ENCODE measurements around the gene PELI2.

The PELI2 gene

DNA sequence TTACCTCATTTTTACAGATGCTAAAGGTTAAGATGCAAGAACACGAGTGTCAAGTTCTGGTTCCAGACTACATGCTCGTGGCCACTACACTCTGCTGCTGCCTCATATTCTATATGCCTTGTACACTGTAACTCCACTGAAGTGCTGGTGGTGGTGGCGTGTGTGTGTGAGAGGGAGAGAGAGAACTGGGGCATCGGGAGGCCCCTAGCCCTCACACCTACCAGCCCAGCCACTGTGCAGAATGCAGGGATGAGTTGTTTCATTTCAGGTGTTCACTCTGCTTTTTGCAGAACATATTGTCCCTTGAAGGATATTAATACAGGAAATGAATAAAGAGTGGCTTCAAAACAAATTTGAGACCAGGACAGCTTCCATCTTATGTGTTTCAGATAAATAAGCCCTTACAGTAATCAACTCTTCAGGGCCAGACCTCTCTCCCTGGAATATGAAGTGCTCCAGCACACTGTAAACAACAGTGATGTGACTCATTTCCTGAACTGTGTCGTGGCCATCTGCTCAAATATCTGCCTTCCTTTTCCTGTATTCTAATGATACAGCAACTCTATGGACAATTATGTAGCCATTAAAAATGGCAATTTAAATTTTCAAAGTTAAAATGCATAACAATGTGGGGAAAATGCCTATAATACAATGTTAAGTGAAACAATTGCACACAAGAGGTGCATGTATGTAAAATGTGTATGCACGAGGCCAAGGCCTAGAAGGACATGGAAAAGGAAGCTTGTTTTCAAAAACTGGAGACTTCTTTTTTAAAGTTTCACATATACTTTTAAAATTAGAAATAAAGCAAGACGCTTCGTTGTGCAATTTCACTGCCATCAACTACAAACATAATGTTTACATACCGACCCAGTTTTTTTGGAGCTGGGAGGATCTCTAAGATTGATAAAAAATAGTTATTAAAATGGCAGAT is 215.4 kb downstream of the PELI2 start:
- no peaks in the 10 kb centered on the region for H3K27me3 ChIP-seq (ENCODE audit: control insufficient read depth in 1 of 2, insufficient read depth in 2 of 2, low read length in 2 of 2)
- H3K4me1 ChIP-seq (ENCODE audit: control insufficient read depth in 1 of 2, insufficient read depth in 2 of 2, low read length in 2 of 2) = peaks cover 5 to 10% of the 10 kb centered on the region in 2 donors
- H3K27ac ChIP-seq (ENCODE audit: low read depth, low read length) = no peak overlapping the region
- H3K9me3 ChIP-seq (ENCODE audit: control insufficient read depth in 1 of 2, low read length in 2 of 2) = no peaks in the 10 kb centered on the region
- H3K9ac ChIP-seq (ENCODE audit: low read depth in 1 of 2, low read length in 2 of 2) = no peak overlapping the region
- no peaks in the 10 kb centered on the region for H3K36me3 ChIP-seq (ENCODE audit: control insufficient read depth in 1 of 2, insufficient read depth in 2 of 2, low read length in 2 of 2)
- H3K4me3 ChIP-seq (ENCODE audit: low read depth in 1 of 2, low read length in 2 of 2) = no peak overlapping the region

DNA sequence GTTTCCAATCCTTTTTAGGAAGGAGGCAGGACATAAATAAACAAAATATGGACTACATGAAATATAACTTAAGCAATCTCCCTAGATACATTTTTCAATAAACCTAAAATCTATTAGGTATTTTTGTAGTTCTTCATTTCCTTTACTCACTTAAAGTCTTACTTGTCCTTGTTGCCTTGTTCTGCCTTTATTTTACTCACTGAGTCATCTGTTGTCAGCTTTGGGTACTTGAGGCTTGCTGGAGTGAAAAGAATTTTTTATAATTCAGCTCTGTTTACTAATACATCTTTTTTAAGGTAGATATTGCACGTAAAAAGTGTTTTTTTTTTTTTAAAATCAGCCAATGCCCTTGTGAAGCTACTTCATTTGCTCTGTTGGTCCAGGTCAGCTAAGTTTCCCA is 216.2 kb downstream of the PELI2 start:
- no peaks in the 10 kb centered on the region for H3K36me3 ChIP-seq (ENCODE audit: control insufficient read depth in 1 of 2, insufficient read depth in 2 of 2, low read length in 2 of 2)
- no peak overlapping the region for H3K9ac ChIP-seq (ENCODE audit: low read depth in 1 of 2, low read length in 2 of 2)
- peaks cover 5 to 10% of the 10 kb centered on the region in 2 donors for H3K4me1 ChIP-seq (ENCODE audit: control insufficient read depth in 1 of 2, insufficient read depth in 2 of 2, low read length in 2 of 2)
- H3K4me3 ChIP-seq (ENCODE audit: low read depth in 1 of 2, low read length in 2 of 2) = no peak overlapping the region
- H3K27ac ChIP-seq (ENCODE audit: low read depth, low read length) = no peak overlapping the region
- H3K27me3 ChIP-seq (ENCODE audit: control insufficient read depth in 1 of 2, insufficient read depth in 2 of 2, low read length in 2 of 2) = no peaks in the 10 kb centered on the region
- H3K9me3 ChIP-seq (ENCODE audit: control insufficient read depth in 1 of 2, low read length in 2 of 2) = no peaks in the 10 kb centered on the region

DNA sequence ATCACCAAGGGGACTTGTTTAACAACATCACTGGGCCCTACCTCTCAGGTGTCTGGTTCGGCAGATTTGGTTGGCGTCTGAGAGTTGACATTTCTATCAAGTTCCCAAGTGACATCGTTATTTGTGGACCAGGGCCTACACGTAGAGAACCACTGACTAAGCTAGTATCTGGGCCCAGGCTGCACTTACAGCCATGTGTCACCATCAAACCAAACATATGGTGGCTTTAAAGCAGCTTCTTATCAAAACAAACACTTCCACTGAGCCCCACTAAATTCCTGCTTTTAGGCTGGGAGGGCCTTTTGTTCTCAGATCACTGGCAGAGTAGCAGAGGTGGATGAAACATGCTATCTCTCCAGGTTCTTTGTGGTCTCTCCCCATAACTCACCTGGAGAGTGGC is 220.5 kb downstream of the PELI2 start:
- peaks cover 2 to 13% of the 10 kb centered on the region in 2 donors for H3K4me1 ChIP-seq (ENCODE audit: control insufficient read depth in 1 of 2, insufficient read depth in 2 of 2, low read length in 2 of 2)
- no peaks in the 10 kb centered on the region for H3K9me3 ChIP-seq (ENCODE audit: control insufficient read depth in 1 of 2, low read length in 2 of 2)
- H3K27me3 ChIP-seq (ENCODE audit: control insufficient read depth in 1 of 2, insufficient read depth in 2 of 2, low read length in 2 of 2) = no peaks in the 10 kb centered on the region
- no peak overlapping the region for H3K4me3 ChIP-seq (ENCODE audit: low read depth in 1 of 2, low read length in 2 of 2)
- no peak overlapping the region for H3K9ac ChIP-seq (ENCODE audit: low read depth in 1 of 2, low read length in 2 of 2)
- H3K36me3 ChIP-seq (ENCODE audit: control insufficient read depth in 1 of 2, insufficient read depth in 2 of 2, low read length in 2 of 2) = no peaks in the 10 kb centered on the region
- H3K27ac ChIP-seq (ENCODE audit: low read depth, low read length) = no peak overlapping the region

DNA sequence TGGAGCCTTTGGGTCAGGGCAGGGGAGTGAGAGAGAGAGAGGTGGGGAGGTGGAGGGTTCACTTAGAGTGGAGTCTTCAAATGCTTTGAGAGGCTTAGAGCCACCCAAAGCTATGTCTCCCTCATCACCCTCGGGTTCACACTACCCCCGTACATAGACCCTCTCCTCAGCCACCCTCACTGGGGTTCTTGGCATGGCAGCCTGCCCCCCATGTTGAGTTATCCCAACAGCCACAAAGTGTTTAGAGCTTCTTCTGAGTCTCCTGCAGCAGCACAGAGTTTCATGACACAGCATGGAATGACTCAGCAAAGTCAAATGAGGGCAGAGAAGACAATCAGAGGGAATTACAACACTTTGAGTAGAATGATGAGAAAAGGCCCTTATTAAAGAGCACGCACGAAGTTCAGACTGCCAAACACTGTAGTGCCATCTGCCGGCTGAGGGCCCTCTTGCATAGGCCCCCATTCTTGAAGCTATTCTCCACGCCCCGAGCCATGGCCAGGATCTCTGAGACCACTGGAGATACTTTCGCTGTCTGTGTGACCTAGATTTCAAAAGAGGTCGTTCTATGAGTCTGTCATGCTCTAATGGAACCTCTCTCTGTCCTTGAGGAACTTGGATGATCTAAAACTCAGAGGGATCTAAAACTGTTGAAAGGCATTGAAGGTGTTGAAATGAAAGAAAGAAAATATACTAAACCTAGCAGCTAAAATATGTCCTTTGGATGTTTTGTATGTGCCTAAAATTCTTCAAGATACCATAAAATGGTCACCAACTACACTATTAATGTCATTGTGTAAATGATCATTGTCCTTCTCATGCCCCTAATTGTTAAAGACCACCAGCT is 221.9 kb downstream of the PELI2 start:
- Histone ChIP-seq H3K9me3 (ENCODE audit: control insufficient read depth in 1 of 2, low read length in 2 of 2) (no peaks in the 10 kb centered on the region), H3K27me3 (ENCODE audit: control insufficient read depth in 1 of 2, insufficient read depth in 2 of 2, low read length in 2 of 2) (no peaks in the 10 kb centered on the region), H3K4me3 (ENCODE audit: low read depth in 1 of 2, low read length in 2 of 2) (no peak overlapping the region), H3K9ac (ENCODE audit: low read depth in 1 of 2, low read length in 2 of 2) (peak overlapping the region in 1 of 2 donors; percentile 33), H3K27ac (ENCODE audit: low read depth, low read length) (no peak overlapping the region), H3K36me3 (ENCODE audit: control insufficient read depth in 1 of 2, insufficient read depth in 2 of 2, low read length in 2 of 2) (no peaks in the 10 kb centered on the region), H3K4me1 (ENCODE audit: control insufficient read depth in 1 of 2, insufficient read depth in 2 of 2, low read length in 2 of 2) (peaks cover 0 to 12% of the 10 kb centered on the region in 2 donors)

DNA sequence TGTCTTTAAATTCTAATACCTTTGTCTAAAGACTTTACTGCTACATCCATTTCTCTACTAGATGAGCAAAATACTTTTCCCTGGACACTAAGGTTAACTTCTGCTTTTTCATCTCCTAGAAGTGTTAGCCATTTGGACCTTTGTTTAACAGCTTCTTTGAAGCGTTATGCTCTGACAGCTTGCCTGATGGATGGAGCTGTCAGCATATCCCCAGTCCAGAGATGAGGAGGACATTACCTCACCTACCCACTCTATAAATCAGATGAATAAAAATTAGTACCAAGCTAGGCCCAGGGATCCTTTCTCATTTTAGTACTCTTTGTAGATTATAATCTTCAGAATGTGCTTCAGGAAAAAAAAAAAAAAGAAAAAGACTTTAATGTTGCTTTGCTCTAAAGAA is 222.7 kb downstream of the PELI2 start:
- no peak overlapping the region for H3K9ac ChIP-seq (ENCODE audit: low read depth in 1 of 2, low read length in 2 of 2)
- H3K9me3 ChIP-seq (ENCODE audit: control insufficient read depth in 1 of 2, low read length in 2 of 2) = no peaks in the 10 kb centered on the region
- H3K27ac ChIP-seq (ENCODE audit: low read depth, low read length) = no peak overlapping the region
- no peaks in the 10 kb centered on the region for H3K36me3 ChIP-seq (ENCODE audit: control insufficient read depth in 1 of 2, insufficient read depth in 2 of 2, low read length in 2 of 2)
- no peaks in the 10 kb centered on the region for H3K27me3 ChIP-seq (ENCODE audit: control insufficient read depth in 1 of 2, insufficient read depth in 2 of 2, low read length in 2 of 2)
- peaks cover 0 to 12% of the 10 kb centered on the region in 2 donors for H3K4me1 ChIP-seq (ENCODE audit: control insufficient read depth in 1 of 2, insufficient read depth in 2 of 2, low read length in 2 of 2)
- no peak overlapping the region for H3K4me3 ChIP-seq (ENCODE audit: low read depth in 1 of 2, low read length in 2 of 2)

DNA sequence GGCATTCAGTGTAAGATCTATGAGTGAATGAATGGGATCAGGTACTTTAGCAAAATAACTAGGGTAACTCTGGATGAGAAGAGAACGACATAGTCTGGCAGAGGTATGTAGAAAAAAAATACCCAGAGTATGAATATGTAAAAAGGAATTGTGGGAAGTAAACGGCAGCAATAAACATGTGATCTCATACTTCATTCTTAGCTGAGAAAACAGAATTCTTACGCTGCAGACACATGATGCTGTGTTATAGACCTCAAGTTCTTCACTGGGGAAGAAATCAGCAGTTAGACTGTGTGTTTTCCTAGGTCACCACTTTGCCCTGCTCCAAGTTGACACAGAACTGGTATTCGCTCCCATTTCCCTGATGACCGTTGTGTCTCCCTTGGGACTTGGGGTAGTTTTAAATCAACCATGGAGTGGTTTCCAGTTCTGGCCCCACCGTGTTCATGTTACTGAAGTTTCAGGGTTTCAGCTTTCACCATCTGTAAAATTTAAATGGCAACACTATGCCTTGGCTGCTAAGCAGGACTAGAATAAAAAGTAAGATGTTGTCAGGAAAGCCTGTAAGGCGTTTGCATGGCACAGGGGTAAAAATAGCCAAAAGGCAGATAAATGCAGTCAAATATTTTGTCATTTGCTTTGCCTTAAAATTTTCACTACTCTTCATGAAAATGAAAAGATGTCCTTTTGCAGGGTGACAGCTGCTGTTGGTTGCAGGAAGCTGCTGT is 223.7 kb downstream of the PELI2 start:
- H3K9me3 ChIP-seq (ENCODE audit: control insufficient read depth in 1 of 2, low read length in 2 of 2) = no peaks in the 10 kb centered on the region
- no peaks in the 10 kb centered on the region for H3K36me3 ChIP-seq (ENCODE audit: control insufficient read depth in 1 of 2, insufficient read depth in 2 of 2, low read length in 2 of 2)
- H3K4me1 ChIP-seq (ENCODE audit: control insufficient read depth in 1 of 2, insufficient read depth in 2 of 2, low read length in 2 of 2) = peaks cover 0 to 12% of the 10 kb centered on the region in 2 donors
- H3K9ac ChIP-seq (ENCODE audit: low read depth in 1 of 2, low read length in 2 of 2) = peak overlapping the region in 1 of 2 donors; percentile 1
- no peak overlapping the region for H3K27ac ChIP-seq (ENCODE audit: low read depth, low read length)
- no peak overlapping the region for H3K4me3 ChIP-seq (ENCODE audit: low read depth in 1 of 2, low read length in 2 of 2)
- H3K27me3 ChIP-seq (ENCODE audit: control insufficient read depth in 1 of 2, insufficient read depth in 2 of 2, low read length in 2 of 2) = no peaks in the 10 kb centered on the region

DNA sequence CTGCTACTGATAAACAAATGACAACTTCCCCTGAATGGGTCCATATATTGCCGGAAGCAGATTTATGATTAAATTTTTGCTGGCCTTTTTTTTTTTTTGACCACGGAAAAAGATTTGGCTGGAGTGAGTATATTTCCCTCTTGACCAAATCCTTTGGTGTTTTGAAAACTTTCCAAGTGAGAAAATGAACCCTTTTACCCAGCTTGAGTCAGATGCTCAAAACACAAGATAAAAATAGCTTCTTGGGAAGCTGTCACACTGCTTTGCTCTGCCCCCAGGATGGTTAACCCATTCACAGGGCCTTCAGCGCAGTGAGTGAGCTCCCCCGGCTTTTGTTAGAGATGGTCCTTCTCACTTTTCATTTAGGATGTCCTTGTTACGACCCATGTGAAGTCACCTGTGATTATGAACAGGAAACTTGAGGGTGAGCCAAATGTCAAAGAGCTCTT is 224.3 kb downstream of the PELI2 start:
- Histone ChIP-seq H3K27ac (ENCODE audit: low read depth, low read length) (no peak overlapping the region), H3K9ac (ENCODE audit: low read depth in 1 of 2, low read length in 2 of 2) (peak overlapping the region in 1 of 2 donors; percentile 1), H3K36me3 (ENCODE audit: control insufficient read depth in 1 of 2, insufficient read depth in 2 of 2, low read length in 2 of 2) (no peaks in the 10 kb centered on the region), H3K4me3 (ENCODE audit: low read depth in 1 of 2, low read length in 2 of 2) (no peak overlapping the region), H3K4me1 (ENCODE audit: control insufficient read depth in 1 of 2, insufficient read depth in 2 of 2, low read length in 2 of 2) (peaks cover 0 to 12% of the 10 kb centered on the region in 2 donors), H3K9me3 (ENCODE audit: control insufficient read depth in 1 of 2, low read length in 2 of 2) (no peaks in the 10 kb centered on the region), H3K27me3 (ENCODE audit: control insufficient read depth in 1 of 2, insufficient read depth in 2 of 2, low read length in 2 of 2) (no peaks in the 10 kb centered on the region)

DNA sequence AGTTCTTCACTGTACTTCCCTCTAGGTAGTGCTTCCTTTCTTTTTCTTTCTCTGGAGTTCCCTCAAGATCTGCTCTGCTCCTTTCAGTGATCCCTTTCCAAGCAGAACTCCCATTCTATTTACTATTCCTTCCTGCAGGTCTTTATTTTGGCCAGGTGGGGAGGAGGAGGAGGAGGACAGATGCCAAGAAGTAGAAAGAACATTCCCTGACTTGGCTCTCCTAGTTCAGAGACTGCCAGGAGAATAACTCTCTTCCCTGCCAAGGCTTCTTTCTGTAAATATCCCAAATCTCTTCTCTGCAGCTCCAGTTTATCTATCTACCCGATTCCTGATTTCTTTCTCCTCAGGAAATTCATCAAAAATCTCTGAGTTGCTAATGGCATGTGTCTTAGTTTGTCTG is 231.7 kb downstream of the PELI2 start:
- H3K9me3 ChIP-seq (ENCODE audit: control insufficient read depth in 1 of 2, low read length in 2 of 2) = peaks cover 0 to 3% of the 10 kb centered on the region in 2 donors
- no peaks in the 10 kb centered on the region for H3K4me1 ChIP-seq (ENCODE audit: control insufficient read depth in 1 of 2, insufficient read depth in 2 of 2, low read length in 2 of 2)
- no peak overlapping the region for H3K4me3 ChIP-seq (ENCODE audit: low read depth in 1 of 2, low read length in 2 of 2)
- no peaks in the 10 kb centered on the region for H3K36me3 ChIP-seq (ENCODE audit: control insufficient read depth in 1 of 2, insufficient read depth in 2 of 2, low read length in 2 of 2)
- H3K9ac ChIP-seq (ENCODE audit: low read depth in 1 of 2, low read length in 2 of 2) = no peak overlapping the region
- no peak overlapping the region for H3K27ac ChIP-seq (ENCODE audit: low read depth, low read length)
- H3K27me3 ChIP-seq (ENCODE audit: control insufficient read depth in 1 of 2, insufficient read depth in 2 of 2, low read length in 2 of 2) = no peaks in the 10 kb centered on the region

Data from duodenal mucosa (tissue), 2 donors.